H1 (cell line): ENCODE measurements around the gene MIPEP. TPM values are rescaled to one million over a fixed set of nuclear protein-coding genes. Genes with fewer than 3 reads are reported as not detected.

Experiments
- CTCF ChIA-PET: fragments of 300-600 bp; sonication (Branson Sonifier 250); formaldehyde crosslinking; loops from one replicate; lab custom pipeline; 2021; ENCODE audit not compliant: partially characterized antibody; lab: Charles Lee
- POLR2A ChIA-PET: fragments of 300-600 bp; sonication (Branson Sonifier 250); formaldehyde crosslinking; loops from one replicate; lab custom pipeline; 2021; ENCODE audit warnings: inconsistent platforms; ENCODE audit not compliant: partially characterized antibody; lab: Charles Lee
- DNase-seq, 2 experiments: peaks; one replicate each; pipeline versions ENCODE4 v3.0.0 to v3.0.0-alpha.2; 2010 to 2022; ENCODE audit warnings: low spot score in 2 of 2, low read depth in 1 of 2, mixed read lengths in 1 of 2
- FAIRE-seq: peaks from 2 replicates; lab custom pipeline; 2011; peaks lifted over from hg19 to GRCh38; lab: Jason Lieb, UNC
- H2AFZ ChIP-seq: 2 replicates; pipeline ENCODE4 v1.8.1; 2012; ENCODE audit warnings: low read length, inconsistent platforms
- H2AK5ac ChIP-seq: 2 replicates; pipeline ENCODE4 v1.6.1; 2013; ENCODE audit warnings: low read depth, low read length
- H2BK120ac ChIP-seq: replicated peaks from 2 replicates; pipeline ENCODE3; 2013; ENCODE audit warnings: low read depth, low read length, inconsistent platforms
- H2BK12ac ChIP-seq: 2 replicates; pipeline ENCODE4 v1.6.1; 2013; ENCODE audit warnings: low read depth, low read length
- H2BK15ac ChIP-seq: 2 replicates; pipeline ENCODE4 v1.6.1; 2013; ENCODE audit warnings: low read length
- H2BK20ac ChIP-seq: 2 replicates; pipeline ENCODE4 v1.6.1; 2013; ENCODE audit warnings: low read length
- H2BK5ac ChIP-seq: 2 replicates; pipeline ENCODE4 v1.6.1; 2013; ENCODE audit warnings: low read depth, low read length
- H3K14ac ChIP-seq: 2 replicates; pipeline ENCODE4 v1.6.1; 2013; ENCODE audit warnings: inconsistent platforms; ENCODE audit not compliant: insufficient read length
- H3K18ac ChIP-seq: 2 replicates; pipeline ENCODE4 v1.6.1; 2013; ENCODE audit warnings: low read length; ENCODE audit errors: extremely low read depth
- H3K23ac ChIP-seq: 2 replicates; pipeline ENCODE4 v1.6.1; 2013; ENCODE audit warnings: inconsistent platforms; ENCODE audit not compliant: insufficient read length
- H3K23me2 ChIP-seq: 2 replicates; pipeline ENCODE4 v1.6.1; 2013; ENCODE audit warnings: low read depth, low read length
- H3K27ac ChIP-seq: 2 replicates; pipeline ENCODE4 v1.6.1; 2011; ENCODE audit warnings: low read depth, low read length, inconsistent platforms
- H3K27me3 ChIP-seq, 4 experiments: replicated peaks in 1 of 4; 1 replicate in 1 of 4; 2 replicates in 3 of 4; pipeline versions ENCODE4 v1.6.1 to v1.8.1; 2011 to 2013; ENCODE audit warnings: low read length in 3 of 4, mild to moderate bottlenecking in 3 of 4, inconsistent platforms in 2 of 4, mixed read lengths in 2 of 4, moderate library complexity in 1 of 4; ENCODE audit not compliant: control insufficient read depth in 3 of 4, insufficient read depth in 3 of 4; ENCODE audit errors: extremely low read depth in 1 of 4
- H3K36me3 ChIP-seq, 4 experiments: 2 replicates each; pipeline versions ENCODE4 v1.6.1 to v1.8.1; 2011 to 2013; ENCODE audit warnings: mild to moderate bottlenecking in 4 of 4, low read length in 3 of 4, moderate library complexity in 2 of 4, control low read depth in 1 of 4, inconsistent platforms in 1 of 4; ENCODE audit not compliant: insufficient read depth in 4 of 4, control insufficient read depth in 2 of 4
- H3K4ac ChIP-seq: replicated peaks from 2 replicates; pipeline ENCODE3; 2013; ENCODE audit warnings: low read length, low read depth, mixed read lengths, inconsistent platforms; ENCODE audit not compliant: insufficient read length
- H3K4me1 ChIP-seq, 4 experiments: replicated peaks in 1 of 4; 1 replicate in 1 of 4; 2 replicates in 3 of 4; pipeline versions ENCODE4 v1.6.1 to v1.8.1; 2011 to 2013; ENCODE audit warnings: low read length in 3 of 4, inconsistent platforms in 2 of 4, mixed read lengths in 1 of 4; ENCODE audit not compliant: insufficient read depth in 4 of 4, control insufficient read depth in 3 of 4
- H3K4me2 ChIP-seq, 2 experiments: 2 replicates each; pipeline versions ENCODE4 v1.6.1 to v1.8.1; 2011 to 2013; ENCODE audit warnings: low read depth in 2 of 2, low read length in 2 of 2, control low read depth in 1 of 2, inconsistent platforms in 1 of 2, mild to moderate bottlenecking in 1 of 2; ENCODE audit not compliant: insufficient read depth in 1 of 2
- H3K4me3 ChIP-seq, 4 experiments: fragments of 200-600, 300-600 bp in 1 of 4; sonication (generic), shearing (Covaris generic), sonication (Bioruptor Twin) in 1 of 4; 2 replicates each; pipeline versions ENCODE4 v1.5.1 to v1.8.1; 2011 to 2016; ENCODE audit warnings: low read length in 4 of 4, low read depth in 3 of 4, control low read depth in 2 of 4, inconsistent platforms in 2 of 4, mild to moderate bottlenecking in 2 of 4, mixed read lengths in 1 of 4, moderate library complexity in 1 of 4; ENCODE audit not compliant: insufficient read depth in 2 of 4; ENCODE audit errors: extremely low read depth in 1 of 4
- H3K56ac ChIP-seq: replicated peaks from 2 replicates; pipeline ENCODE3; 2013; ENCODE audit warnings: low read depth, mild to moderate bottlenecking, mixed read lengths, low read length, inconsistent platforms; ENCODE audit not compliant: insufficient read length
- H3K79me1 ChIP-seq: 2 replicates; pipeline ENCODE4 v1.6.1; 2013; ENCODE audit warnings: low read depth, low read length, control low read depth
- H3K79me2 ChIP-seq, 2 experiments: 2 replicates each; pipeline versions ENCODE4 v1.6.1 to v1.8.1; 2012 to 2013; ENCODE audit warnings: low read length in 2 of 2, mild to moderate bottlenecking in 2 of 2, inconsistent platforms in 1 of 2; ENCODE audit not compliant: insufficient read depth in 2 of 2, control insufficient read depth in 1 of 2
- H3K9ac ChIP-seq, 4 experiments: replicated peaks in 1 of 4; 1 replicate in 1 of 4; 2 replicates in 3 of 4; pipeline versions ENCODE4 v1.6.1 to v1.8.1; 2011 to 2013; ENCODE audit warnings: low read depth in 3 of 4, low read length in 3 of 4, control low read depth in 2 of 4, mild to moderate bottlenecking in 2 of 4, moderate library complexity in 2 of 4, inconsistent platforms in 1 of 4; ENCODE audit errors: extremely low read depth in 1 of 4
- H3K9me3 ChIP-seq, 2 experiments: 2 replicates each; pipeline versions ENCODE4 v1.6.1 to v1.8.1; 2012 to 2013; ENCODE audit warnings: mild to moderate bottlenecking in 2 of 2, moderate library complexity in 2 of 2, control low read depth in 1 of 2, inconsistent platforms in 1 of 2, low read depth in 1 of 2, low read length in 1 of 2, mixed read lengths in 1 of 2; ENCODE audit not compliant: insufficient read depth in 2 of 2
- H4K20me1 ChIP-seq, 2 experiments: replicated peaks in 1 of 2; 2 replicates each; pipeline versions ENCODE3 to v1.8.1; 2011 to 2013; ENCODE audit warnings: inconsistent platforms in 2 of 2, low read length in 2 of 2, mild to moderate bottlenecking in 1 of 2; ENCODE audit not compliant: insufficient read depth in 2 of 2, control insufficient read depth in 1 of 2
- H4K5ac ChIP-seq: 2 replicates; pipeline ENCODE4 v1.6.1; 2013; ENCODE audit warnings: low read length, low read depth, mixed read lengths, inconsistent platforms; ENCODE audit not compliant: insufficient read length
- H4K8ac ChIP-seq: 2 replicates; pipeline ENCODE4 v1.8.0; 2013; ENCODE audit warnings: mild to moderate bottlenecking, moderate library complexity, low read length, inconsistent platforms; ENCODE audit not compliant: insufficient read depth; ENCODE audit errors: extremely low read depth
- H4K91ac ChIP-seq: replicated peaks from 2 replicates; pipeline ENCODE3; 2013; ENCODE audit warnings: low read length, mixed read lengths, inconsistent platforms; ENCODE audit not compliant: insufficient read length
- CBX8 ChIP-seq: fragments of 300-800, 300-1000 bp; sonication (generic); IDR thresholded peaks from 2 replicates; pipeline ENCODE4 v1.7.1; 2016; ENCODE audit warnings: low read depth, low read length, borderline replicate concordance
- CTCF ChIP-seq, 3 experiments: IDR thresholded peaks; 1 replicate in 2 of 3; 2 replicates in 1 of 3; pipeline versions ENCODE4 v1.5.1 to v1.6.1; 2011; ENCODE audit warnings: low read length in 3 of 3, mild to moderate bottlenecking in 3 of 3, inconsistent platforms in 2 of 3, low read depth in 1 of 3, moderate library complexity in 1 of 3; ENCODE audit not compliant: insufficient read depth in 1 of 3; ENCODE audit errors: control extremely low read depth in 1 of 3
- POLR2AphosphoS5 ChIP-seq: IDR thresholded peaks from 2 replicates; pipeline ENCODE4 v1.6.1; 2011; ENCODE audit warnings: low read depth, low read length
- RAD21 ChIP-seq, 2 experiments: IDR thresholded peaks in 1 of 2; conservative IDR thresholded peaks in 1 of 2; 2 replicates each; pipeline ENCODE4 v1.6.1; 2011; ENCODE audit warnings: low read depth in 2 of 2, low read length in 2 of 2, improper control_type of control experiment in 1 of 2, inconsistent platforms in 1 of 2, mild to moderate bottlenecking in 1 of 2, moderate library complexity in 1 of 2
- SP2 ChIP-seq: IDR thresholded peaks from 2 replicates; pipeline ENCODE4 v1.6.1; 2012; ENCODE audit warnings: mild to moderate bottlenecking, low read length, inconsistent platforms
- SUZ12 ChIP-seq: fragments of 200-600 bp; sonication (generic); IDR thresholded peaks from 2 replicates; pipeline ENCODE4 v1.6.1; 2012; ENCODE audit warnings: mild to moderate bottlenecking, inconsistent platforms, low read length, moderate library complexity, mixed read lengths
- WGBS, 2 experiments: shearing (Covaris generic) in 1 of 2; methylation state at CpG; one replicate each; pipeline versions ENCODE4 v1.1.6 to v1.1.7; 2013 to 2015; ENCODE audit warnings: low lambda C conversion rate in 2 of 2, mixed read lengths in 2 of 2, inconsistent platforms in 1 of 2, low coverage in 1 of 2, missing lambda C conversion rate in 1 of 2; ENCODE audit not compliant: insufficient replicate concordance in 2 of 2, insufficient coverage in 1 of 2, insufficient read length in 1 of 2; ENCODE audit errors: extremely low coverage in 1 of 2, missing lambda C conversion rate in 1 of 2; 5-methylcytosine and 5-hydroxymethylcytosine counted together
- polyA plus RNA-seq, 7 experiments: library from polyadenylated mRNA; depleted of rRNA in 3 of 7; stranded (reverse) in 5 of 7; unstranded in 2 of 7; fragments of >200 nt in 5 of 7; fragments of 200-250 nt in 2 of 7; gene quantifications; 1 replicate in 5 of 7; 2 replicates in 1 of 7; 4 replicates in 1 of 7; pipeline versions ENCODE4 v1.2.1 to v1.2.3, GENCODE V29; 2011 to 2013; ENCODE audit warnings: missing spikeins in 2 of 7, mixed read lengths in 2 of 7
- total RNA-seq: library from RNA; stranded (reverse); fragmentation: NEBNext Ultra II Directional; extraction: Animal tissue kit (Norgen Biotek cat#: 25700); gene quantifications from 2 replicates; pipeline ENCODE4 v1.2.1, GENCODE V29; 2021

MIPEP gene
- total and polyA plus RNA-seq, 2 of the 8 experiments (the other 6 are each of a cell fraction or from before 2014, with no cell fraction given), result 24.0 to 24.2 TPM

- H2AK5ac ChIP-seq, result no peak overlapping the region
- 94% methylated on average over 11 of the region's 19 CpGs; no CpG with 5 or more reads in 1 of the 2 experiments for WGBS, 2 experiments
- no peak overlapping the region for H3K9ac ChIP-seq
- no peak overlapping the region for H3K27ac ChIP-seq
- H4K91ac ChIP-seq, result no peak overlapping the region
- FAIRE-seq (no peak), DNase-seq (no peak)
- H2BK5ac ChIP-seq, result no peak overlapping the region
- H4K20me1 ChIP-seq, result peaks cover 0 to 1% of the 10 kb centered on the region in 2 experiments
- no peak overlapping the region for H3K14ac ChIP-seq
- ChIA-PET POLR2A (no interaction called here), CTCF (interaction anchor here (0.6 to 1.3 kb wide), 4 partner anchors 14 to 174 kb away, joined by 3 to 4 read pairs (median 3); partner anchors contain the start of gene MIPEP)
- no peak overlapping the region for H2AFZ ChIP-seq
- H3K36me3 ChIP-seq, result no peaks in the 10 kb centered on the region
- no peak overlapping the region; the same call in 1 of the 2 replicates for H3K18ac ChIP-seq
- no peaks in the 10 kb centered on the region; a peak in 1 of 7 replicates for H3K4me1 ChIP-seq
- no peak overlapping the region for H3K4me2 ChIP-seq
- no peak overlapping the region for H4K5ac ChIP-seq
- no peak overlapping the region for H3K4me3 ChIP-seq
- no peak overlapping the region for H2BK12ac ChIP-seq
- H3K23ac ChIP-seq, result no peak overlapping the region
- H4K8ac ChIP-seq, result no peak overlapping the region
- H2BK20ac ChIP-seq, result no peak overlapping the region
- H3K4ac ChIP-seq, result no peak overlapping the region
- no peak overlapping the region for H2BK15ac ChIP-seq
- H2BK120ac ChIP-seq, result no peak overlapping the region
- 0 out of 4 replicates have a peak, but pooled peaks cover 0 to 5% of the 10 kb centered on the region in 2 experiments for H3K9me3 ChIP-seq
- H3K56ac ChIP-seq, result no peak overlapping the region
- peak in 2 of 3 experiments; percentile 14 to 19; a peak in 1 of 4 replicates for TF ChIP-seq CTCF (IDR thresholded peaks at IDR 0.05; ENCODE audit: control extremely low read depth in 1 of 3, insufficient read depth in 1 of 3, low read depth in 1 of 3, low read length in 3 of 3)
- TF ChIP-seq SP2, result no peak
- no peak for TF ChIP-seq CBX8
- peak in 1 of 2 experiments; percentile 41; a peak in 2 of 4 replicates for TF ChIP-seq RAD21 (IDR thresholded peaks at IDR 0.05 in 1 of 2, conservative IDR thresholded peaks at IDR 0.05 in 1 of 2; ENCODE audit: low read depth in 2 of 2, low read length in 2 of 2)
- TF ChIP-seq SUZ12, result no peak
- TF ChIP-seq POLR2AphosphoS5, result no peak
- H3K27me3 ChIP-seq, result no peaks in the 10 kb centered on the region
- H3K23me2 ChIP-seq, result no peaks in the 10 kb centered on the region
- H3K79me2 ChIP-seq, result no peaks in the 10 kb centered on the region
- no peaks in the 10 kb centered on the region for H3K79me1 ChIP-seq
These were observed 174.0 kb downstream of the MIPEP start for GRCh38 chr13:23715092-23715761.
